Tibial artery (tissue), 4 donors: ENCODE results near the gene SPOUT1.
"Not testable (repeated sequence)": the region's sequence is repeated elsewhere in the genome, so short reads cannot be mapped to it uniquely, and the experiment has no call there.

Source experiments
- DNase-seq, 2 donors: peaks; one replicate each; pipeline ENCODE4 v3.0.0-alpha.2; 2019
- H3K27ac ChIP-seq, 2 donors: fragments of 200-600 bp; sonication (generic) in 1 of 2; 1 replicate in 1 of 2; 2 replicates in 1 of 2; pipeline ENCODE4 v1.5.1; 2018 to 2019; ENCODE audit warnings: mild to moderate bottlenecking in 1 of 2
- H3K27me3 ChIP-seq, 2 donors: fragments of 200-600 bp; sonication (generic) in 1 of 2; one replicate each; pipeline versions ENCODE4 v1.5.1 to v1.6.0; 2016 to 2019
- H3K36me3 ChIP-seq, 3 donors: fragments of 200-600 bp; sonication (generic) in 2 of 3; one replicate each; pipeline ENCODE4 v1.5.1; 2016 to 2019; ENCODE audit warnings: mild to moderate bottlenecking in 2 of 3
- H3K4me1 ChIP-seq, 4 donors: fragments of 200-600 bp; sonication (generic) in 2 of 4; 1 replicate in 3 of 4; 2 replicates in 1 of 4; pipeline ENCODE4 v1.5.1; 2016 to 2019
- H3K4me3 ChIP-seq, 2 donors: fragments of 200-600 bp; sonication (generic) in 1 of 2; 1 replicate in 1 of 2; 2 replicates in 1 of 2; pipeline ENCODE4 v1.5.1; 2018 to 2019; ENCODE audit warnings: mild to moderate bottlenecking in 2 of 2
- H3K9me3 ChIP-seq, 3 donors: fragments of 200-600 bp; sonication (generic) in 1 of 3; one replicate each; pipeline ENCODE4 v1.5.1; 2016 to 2019
- intact Hi-C: fragments of 100-400 bp; cut with DNase I; formaldehyde crosslinking; loops from one replicate; pipeline ENCODE4 v1.15.0; 2023; ENCODE audit warnings: low total_unique reads
- TF ChIP-seq, protein P1 (sequence below), 2 experiments: fragments of 200-600 bp in 1 of 2; fragments of 450-650 bp in 1 of 2; IDR thresholded peaks; one replicate each; pipeline ENCODE4 v1.5.1; 2017 to 2019; ENCODE audit warnings: antibody characterized with exemption in 2 of 2, mild to moderate bottlenecking in 1 of 2, moderate library complexity in 1 of 2

Gene SPOUT1

DNA sequence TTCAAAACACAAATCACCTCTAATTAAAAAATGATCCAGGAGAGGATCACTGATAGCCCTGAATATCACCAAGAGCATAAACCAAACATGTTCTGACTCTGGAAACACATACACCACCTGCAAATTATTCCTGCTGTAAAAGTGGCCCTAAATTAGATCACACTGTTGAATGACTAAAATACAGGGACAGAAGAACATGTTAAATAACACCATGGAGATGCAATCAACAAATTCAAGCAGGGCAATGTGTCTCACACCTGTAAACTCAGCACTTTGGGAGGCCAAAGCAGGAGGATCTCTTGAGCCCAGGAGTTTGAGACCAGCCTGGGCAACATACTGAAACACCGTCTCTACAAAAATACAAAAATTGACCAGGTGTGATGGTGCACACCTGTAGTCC, 18.2 kb upstream of the SPOUT1 start:
- intact Hi-C loops, result loop anchor here (5.0 kb wide), 1 partner anchor 84 kb away; no protein-coding TSS in a partner anchor
- Histone ChIP-seq H3K4me3 (no peak overlapping the region), H3K27ac (no peak overlapping the region), H3K4me1 (peaks cover 0 to 9% (median 0%) of the 10 kb centered on the region in 4 donors), H3K36me3 (peaks cover 0 to 13% (median 0%) of the 10 kb centered on the region in 3 donors), H3K27me3 (no peaks in the 10 kb centered on the region), H3K9me3 (no peaks in the 10 kb centered on the region)
- TF ChIP-seq, protein P1, sequence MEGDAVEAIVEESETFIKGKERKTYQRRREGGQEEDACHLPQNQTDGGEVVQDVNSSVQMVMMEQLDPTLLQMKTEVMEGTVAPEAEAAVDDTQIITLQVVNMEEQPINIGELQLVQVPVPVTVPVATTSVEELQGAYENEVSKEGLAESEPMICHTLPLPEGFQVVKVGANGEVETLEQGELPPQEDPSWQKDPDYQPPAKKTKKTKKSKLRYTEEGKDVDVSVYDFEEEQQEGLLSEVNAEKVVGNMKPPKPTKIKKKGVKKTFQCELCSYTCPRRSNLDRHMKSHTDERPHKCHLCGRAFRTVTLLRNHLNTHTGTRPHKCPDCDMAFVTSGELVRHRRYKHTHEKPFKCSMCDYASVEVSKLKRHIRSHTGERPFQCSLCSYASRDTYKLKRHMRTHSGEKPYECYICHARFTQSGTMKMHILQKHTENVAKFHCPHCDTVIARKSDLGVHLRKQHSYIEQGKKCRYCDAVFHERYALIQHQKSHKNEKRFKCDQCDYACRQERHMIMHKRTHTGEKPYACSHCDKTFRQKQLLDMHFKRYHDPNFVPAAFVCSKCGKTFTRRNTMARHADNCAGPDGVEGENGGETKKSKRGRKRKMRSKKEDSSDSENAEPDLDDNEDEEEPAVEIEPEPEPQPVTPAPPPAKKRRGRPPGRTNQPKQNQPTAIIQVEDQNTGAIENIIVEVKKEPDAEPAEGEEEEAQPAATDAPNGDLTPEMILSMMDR (IDR thresholded peaks at IDR 0.05), result no peak
- DNase-seq, result no peak

DNA sequence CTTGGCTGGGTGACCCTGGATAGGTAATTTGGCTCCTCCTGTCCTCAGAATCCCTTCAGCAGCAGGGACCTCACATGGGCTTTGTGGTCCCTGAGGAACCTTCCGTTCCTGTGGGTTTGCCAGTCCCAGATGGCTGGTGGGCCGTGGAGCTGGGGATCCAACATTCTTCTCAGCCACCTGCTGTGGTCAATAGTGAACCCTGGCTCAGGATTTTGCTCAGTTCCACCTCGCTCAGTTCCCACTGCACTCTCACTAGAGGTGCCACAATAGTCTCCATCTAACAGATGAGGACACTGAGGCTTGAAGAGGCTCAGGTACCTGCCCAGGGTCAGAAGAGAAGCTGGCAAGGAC, 17.1 kb upstream of the SPOUT1 start:
- no peak overlapping the region for H3K27ac ChIP-seq
- H3K9me3 ChIP-seq, result no peaks in the 10 kb centered on the region
- intact Hi-C loops, result loop anchor here (5.0 kb wide), 1 partner anchor 86 kb away; no protein-coding TSS in a partner anchor
- H3K27me3 ChIP-seq, result no peaks in the 10 kb centered on the region
- peaks cover 0 to 9% (median 0%) of the 10 kb centered on the region in 4 donors for H3K4me1 ChIP-seq
- TF ChIP-seq, protein P1 (IDR thresholded peaks at IDR 0.05), result no peak
- H3K4me3 ChIP-seq, result no peak overlapping the region
- peaks cover 0 to 24% (median 6%) of the 10 kb centered on the region in 3 donors for H3K36me3 ChIP-seq
- DNase-seq, result no peak

DNA sequence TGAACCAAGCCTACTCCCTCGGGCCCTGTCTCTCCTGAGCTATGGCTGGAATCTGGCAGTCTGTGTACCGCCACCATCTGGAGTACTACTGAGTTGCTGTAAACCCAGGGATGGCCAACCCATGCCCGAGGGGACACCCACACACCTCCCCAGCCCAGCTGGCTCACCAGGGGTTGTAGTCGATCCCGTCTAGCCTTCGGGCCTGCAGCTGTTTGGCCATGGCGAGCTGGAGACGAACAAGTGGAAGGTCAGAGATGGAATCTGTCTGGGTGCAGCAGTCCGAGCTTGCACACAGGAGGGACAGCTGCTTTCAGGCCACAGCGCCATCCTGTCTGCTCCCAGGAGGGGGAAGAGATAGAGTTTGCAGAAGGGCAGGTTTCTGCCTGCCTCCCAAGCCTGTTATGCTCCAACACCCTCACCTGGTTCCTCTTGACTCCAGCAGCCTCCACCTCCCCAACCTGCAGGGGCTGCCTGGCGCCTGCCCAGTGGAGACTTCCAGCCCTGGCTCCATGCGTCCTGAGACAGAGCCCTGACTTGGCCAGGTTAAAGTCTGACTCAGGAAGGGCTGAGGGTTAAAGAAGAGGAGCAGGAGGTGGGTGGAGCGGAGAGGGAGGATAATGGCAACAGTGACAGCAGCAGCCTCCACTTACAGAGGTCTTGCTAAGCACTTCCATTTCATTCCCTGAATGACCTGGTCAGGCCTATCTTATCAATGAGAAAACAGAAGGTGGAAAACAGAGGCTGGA, 15.8 kb upstream of the SPOUT1 start:
- no peaks in the 10 kb centered on the region for H3K27me3 ChIP-seq
- DNase-seq, result no peak
- H3K9me3 ChIP-seq, result no peaks in the 10 kb centered on the region
- H3K4me3 ChIP-seq, result no peak overlapping the region
- intact Hi-C loops, result loop anchor here (5.0 kb wide), 1 partner anchor 87 kb away; no protein-coding TSS in a partner anchor
- TF ChIP-seq, protein P1 (IDR thresholded peaks at IDR 0.05), result no peak
- peaks cover 3 to 24% (median 6%) of the 10 kb centered on the region in 3 donors for H3K36me3 ChIP-seq
- H3K27ac ChIP-seq, result no peak overlapping the region
- peaks cover 0 to 9% (median 0%) of the 10 kb centered on the region in 4 donors for H3K4me1 ChIP-seq

DNA sequence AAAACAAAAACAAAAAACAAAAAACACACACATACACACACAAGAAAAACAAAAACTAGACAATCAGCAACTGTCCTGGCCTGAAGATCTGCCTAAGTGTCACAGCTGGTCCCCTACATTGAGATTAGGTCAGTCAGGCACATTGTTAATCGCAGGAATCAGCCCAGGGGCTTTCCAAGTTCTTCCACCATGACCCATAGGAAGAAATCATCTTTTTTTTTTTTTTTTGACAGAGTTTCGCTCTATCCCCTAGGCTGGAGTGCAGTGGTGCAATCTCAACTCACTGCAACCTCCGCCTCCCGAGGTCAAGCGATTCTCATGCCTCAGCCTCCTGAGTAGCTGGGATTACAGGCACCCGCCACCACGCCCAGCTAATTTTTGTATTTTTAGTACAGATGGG, 13.6 kb upstream of the SPOUT1 start:
- H3K36me3 ChIP-seq, result peaks cover 3 to 33% (median 6%) of the 10 kb centered on the region in 3 donors
- intact Hi-C loops, DNase-seq: not testable (repeated sequence)

GRCh38 chr9:128841694-128842492, 12.3 kb upstream of the SPOUT1 start:
- Histone ChIP-seq H3K4me1 (peaks cover 0 to 9% (median 0%) of the 10 kb centered on the region in 4 donors), H3K27ac (no peak overlapping the region), H3K36me3 (peaks cover 6 to 43% (median 8%) of the 10 kb centered on the region in 3 donors), H3K9me3 (no peaks in the 10 kb centered on the region), H3K4me3 (no peak overlapping the region), H3K27me3 (no peaks in the 10 kb centered on the region)
- DNase-seq, result no peak
- TF ChIP-seq, protein P1 (IDR thresholded peaks at IDR 0.05), result no peak
- intact Hi-C loops, result no loop called here

More for the DNA sequence above, 13.6 kb upstream of the SPOUT1 start:
- not testable (repeated sequence) for H3K9me3 ChIP-seq, H3K27me3 ChIP-seq, H3K4me3 ChIP-seq, H3K27ac ChIP-seq, H3K4me1 ChIP-seq

DNA sequence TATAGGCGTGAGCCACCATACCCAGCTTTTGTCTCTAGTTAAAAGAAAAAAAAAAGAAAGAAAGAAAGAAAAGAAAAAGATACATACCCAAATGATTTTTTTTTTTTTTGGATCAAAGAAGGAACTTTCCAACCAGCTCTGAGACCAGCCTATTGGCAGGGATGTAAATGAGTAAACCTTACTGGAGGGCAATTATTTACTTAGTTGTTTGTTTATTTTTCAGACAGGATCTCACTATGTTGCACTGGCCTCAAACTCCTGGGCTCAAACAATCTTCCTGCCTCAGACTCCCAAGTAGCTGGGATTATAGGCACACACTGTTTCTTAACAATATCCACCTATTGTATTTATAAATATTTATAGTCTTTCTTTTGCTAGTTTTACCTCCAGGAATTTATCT, 10.9 kb upstream of the SPOUT1 start:
- no peak for DNase-seq
- Histone ChIP-seq H3K4me3 (no peak overlapping the region), H3K27me3 (no peaks in the 10 kb centered on the region), H3K9me3 (no peaks in the 10 kb centered on the region), H3K4me1 (peaks cover 0 to 6% (median 0%) of the 10 kb centered on the region in 4 donors), H3K27ac (no peak overlapping the region), H3K36me3 (peaks cover 6 to 55% (median 12%) of the 10 kb centered on the region in 3 donors)
- intact Hi-C loops, result no loop called here
- TF ChIP-seq, protein P1 (IDR thresholded peaks at IDR 0.05), result no peak
